Astrocyte (in vitro differentiated cells and primary cell): ENCODE data around the gene AP1M1. TPM values are rescaled to one million over a fixed set of nuclear protein-coding genes. Genes with fewer than 3 reads are reported as not detected.

Experiments used
- DNase-seq: peaks from one replicate; pipeline ENCODE4 v3.0.0-alpha.2; 2010; ENCODE audit warnings: low read depth
- FAIRE-seq: peaks from 2 replicates; lab custom pipeline; 2011; peaks lifted over from hg19 to GRCh38; lab: Jason Lieb, UNC
- H2AFZ ChIP-seq: 2 replicates; pipeline ENCODE4 v1.6.0; 2012; ENCODE audit warnings: low read depth, low read length, inconsistent platforms
- H3K27ac ChIP-seq: 2 replicates; pipeline ENCODE4 v1.5.1; 2011; ENCODE audit warnings: low read depth, low read length, inconsistent platforms
- H3K27me3 ChIP-seq: 2 replicates; pipeline ENCODE4 v1.6.0; 2011; ENCODE audit warnings: low read length, inconsistent platforms; ENCODE audit not compliant: insufficient read depth
- H3K36me3 ChIP-seq: 2 replicates; pipeline ENCODE4 v1.5.1; 2011; ENCODE audit warnings: low read length, inconsistent platforms; ENCODE audit not compliant: insufficient read depth
- H3K4me1 ChIP-seq: 2 replicates; pipeline ENCODE4 v1.5.1; 2011; ENCODE audit warnings: low read length, inconsistent platforms; ENCODE audit not compliant: insufficient read depth
- H3K4me2 ChIP-seq: 2 replicates; pipeline ENCODE4 v1.6.0; 2012; ENCODE audit warnings: low read length, inconsistent platforms
- H3K4me3 ChIP-seq: 2 replicates; pipeline ENCODE4 v1.5.1; 2011; ENCODE audit warnings: low read depth, mild to moderate bottlenecking, low read length, inconsistent platforms; ENCODE audit not compliant: insufficient read depth
- H3K79me2 ChIP-seq: 2 replicates; pipeline ENCODE4 v1.6.0; 2012; ENCODE audit warnings: mild to moderate bottlenecking, low read length, inconsistent platforms; ENCODE audit not compliant: insufficient read depth
- H3K9ac ChIP-seq: 2 replicates; pipeline ENCODE4 v1.6.0; 2012; ENCODE audit warnings: mild to moderate bottlenecking, low read length, inconsistent platforms
- H3K9me3 ChIP-seq: 2 replicates; pipeline ENCODE4 v1.5.1; 2012; ENCODE audit warnings: low read depth, mild to moderate bottlenecking, low read length, inconsistent platforms; ENCODE audit not compliant: insufficient read depth
- H4K20me1 ChIP-seq: 2 replicates; pipeline ENCODE4 v1.6.0; 2012; ENCODE audit warnings: low read length, inconsistent platforms; ENCODE audit not compliant: insufficient read depth
- H3K27ac Mint-ChIP-seq: one replicate; pipeline ENCODE4 v1.8.0; 2021; ENCODE audit warnings: mild to moderate bottlenecking, mixed read lengths; ENCODE audit not compliant: unreplicated experiment
- H3K27me3 Mint-ChIP-seq: one replicate; pipeline ENCODE4 v1.8.0; 2021; ENCODE audit warnings: low read depth, mixed read lengths; ENCODE audit not compliant: unreplicated experiment
- H3K36me3 Mint-ChIP-seq: one replicate; pipeline ENCODE4 v1.8.0; 2021; ENCODE audit warnings: low read depth, mixed read lengths; ENCODE audit not compliant: unreplicated experiment
- H3K4me1 Mint-ChIP-seq: one replicate; pipeline ENCODE4 v1.8.0; 2021; ENCODE audit warnings: low read depth, mixed read lengths; ENCODE audit not compliant: unreplicated experiment
- H3K4me3 Mint-ChIP-seq: one replicate; pipeline ENCODE4 v1.8.0; 2021; ENCODE audit warnings: mild to moderate bottlenecking, moderate library complexity, mixed read lengths; ENCODE audit not compliant: unreplicated experiment
- H3K9me3 Mint-ChIP-seq: one replicate; pipeline ENCODE4 v1.8.0; 2021; ENCODE audit warnings: mild to moderate bottlenecking, mixed read lengths; ENCODE audit not compliant: unreplicated experiment
- CTCF ChIP-seq: IDR thresholded peaks from 2 replicates; pipeline ENCODE4 v1.5.1; 2011; ENCODE audit warnings: low read depth, mild to moderate bottlenecking, inconsistent platforms, low read length, moderate library complexity; ENCODE audit not compliant: insufficient read depth
- EZH2 ChIP-seq: IDR thresholded peaks from 2 replicates; pipeline ENCODE4 v1.6.1; 2012; ENCODE audit warnings: mild to moderate bottlenecking, low read length, inconsistent platforms; ENCODE audit not compliant: insufficient read depth
- total RNA-seq: library from RNA; stranded (reverse); gene quantifications from 2 replicates; pipeline ENCODE4 v1.2.1, GENCODE V29; 2021

The AP1M1 gene
- total RNA-seq, 1 donor from 2014 or later = 87.6 TPM

- H3K4me2 ChIP-seq = no peak overlapping the region
- H3K36me3 ChIP-seq = peaks cover 27% of the 10 kb centered on the region
- Mint-ChIP-seq H3K4me3 (no peak overlapping the region), H3K27ac (no peak overlapping the region), H3K4me1 (peaks cover 3% of the 10 kb centered on the region), H3K9me3 (no peaks in the 10 kb centered on the region), H3K27me3 (no peaks in the 10 kb centered on the region), H3K36me3 (peaks cover 39% of the 10 kb centered on the region)
- H3K9me3 ChIP-seq = no peaks in the 10 kb centered on the region
- H3K79me2 ChIP-seq = peaks cover 35% of the 10 kb centered on the region
- FAIRE-seq = no peak
- peaks cover 60% of the 10 kb centered on the region for H4K20me1 ChIP-seq
- H3K27ac ChIP-seq = no peak overlapping the region
- no peak overlapping the region for H2AFZ ChIP-seq
- no peak for TF ChIP-seq EZH2
- no peak for TF ChIP-seq CTCF
- no peaks in the 10 kb centered on the region for H3K27me3 ChIP-seq
- no peak overlapping the region for H3K9ac ChIP-seq
- DNase-seq = no peak
- H3K4me3 ChIP-seq = no peak overlapping the region
- H3K4me1 ChIP-seq = no peaks in the 10 kb centered on the region
These were observed 11.3 kb downstream of the AP1M1 start for GRCh38 chr19:16208847-16209665.

GRCh38 chr19:16210168-16210567, 12.5 kb downstream of the AP1M1 start:
- Histone ChIP-seq H3K4me1 (no peaks in the 10 kb centered on the region), H3K9ac (no peak overlapping the region), H4K20me1 (peaks cover 60% of the 10 kb centered on the region), H2AFZ (no peak overlapping the region), H3K79me2 (peaks cover 39% of the 10 kb centered on the region), H3K36me3 (peaks cover 24% of the 10 kb centered on the region), H3K27ac (no peak overlapping the region), H3K4me2 (no peak overlapping the region), H3K27me3 (no peaks in the 10 kb centered on the region), H3K9me3 (no peaks in the 10 kb centered on the region), H3K4me3 (no peak overlapping the region)
- Mint-ChIP-seq H3K27me3 (no peaks in the 10 kb centered on the region), H3K4me1 (peaks cover 3% of the 10 kb centered on the region), H3K27ac (no peak overlapping the region), H3K9me3 (no peaks in the 10 kb centered on the region), H3K36me3 (peaks cover 39% of the 10 kb centered on the region), H3K4me3 (no peak overlapping the region)
- no peak for TF ChIP-seq CTCF
- TF ChIP-seq EZH2 = no peak
- DNase-seq (no peak), FAIRE-seq (no peak)

GRCh38 chr19:16213076-16213475, 15.4 kb downstream of the AP1M1 start:
- H3K79me2 ChIP-seq = peaks cover 58% of the 10 kb centered on the region
- TF ChIP-seq EZH2 = no peak
- TF ChIP-seq CTCF = no peak
- H3K36me3 ChIP-seq = peaks cover 28% of the 10 kb centered on the region
- no peaks in the 10 kb centered on the region for H3K27me3 ChIP-seq
- no peak overlapping the region for H3K4me2 ChIP-seq
- H3K27ac ChIP-seq = no peak overlapping the region
- no peak overlapping the region for H3K4me3 ChIP-seq
- no peak for DNase-seq
- Mint-ChIP-seq H3K9me3 (peaks cover 2% of the 10 kb centered on the region), H3K36me3 (peaks cover 51% of the 10 kb centered on the region), H3K27me3 (no peaks in the 10 kb centered on the region), H3K4me1 (peaks cover 3% of the 10 kb centered on the region), H3K27ac (no peak overlapping the region), H3K4me3 (no peak overlapping the region)
- no peak overlapping the region for H3K9ac ChIP-seq
- no peak for FAIRE-seq
- H4K20me1 ChIP-seq = peaks cover 70% of the 10 kb centered on the region
- no peaks in the 10 kb centered on the region for H3K4me1 ChIP-seq
- H3K9me3 ChIP-seq = no peaks in the 10 kb centered on the region
- H2AFZ ChIP-seq = no peak overlapping the region
